ENCODE results near the gene BCL11A.

Gene BCL11A

GRCh38 chr2:60559880-60560279 lies 6.4 kb upstream of the BCL11A start:
- no peak for DNase-seq (ENCODE audit: low read depth, low spot score)

- DNase-seq (ENCODE audit: low read depth, low spot score) = no peak
These were observed 5.1 kb upstream of the BCL11A start for GRCh38 chr2:60558536-60558935.

GRCh38 chr2:60557486-60557864 lies 4.0 kb upstream of the BCL11A start:
- DNase-seq (ENCODE audit: low read depth, low spot score) = no peak

- DNase-seq (ENCODE audit: low read depth, low spot score) = peak; percentile 27
These were observed 3.4 kb upstream of the BCL11A start for GRCh38 chr2:60556576-60557485.

- no peak for DNase-seq (ENCODE audit: low read depth, low spot score)
These were observed 2.7 kb upstream of the BCL11A start for GRCh38 chr2:60556175-60556574.

- DNase-seq (ENCODE audit: low read depth, low spot score) = no peak
These were observed 2.3 kb upstream of the BCL11A start for GRCh38 chr2:60555783-60556139.

- peak; percentile 79 for DNase-seq (ENCODE audit: low read depth, low spot score)
These were observed 1.8 kb upstream of the BCL11A start for GRCh38 chr2:60555066-60555782.

GRCh38 chr2:60554646-60555065 lies 1.2 kb upstream of the BCL11A start:
- DNase-seq (ENCODE audit: low read depth, low spot score) = peak; percentile 67

- peak; percentile 76 for DNase-seq (ENCODE audit: low read depth, low spot score)
These were observed 706 bp upstream of the BCL11A start for GRCh38 chr2:60554074-60554645.

GRCh38 chr2:60552851-60553494 lies 481 bp downstream of the BCL11A start:
- peak; percentile 50 for DNase-seq (ENCODE audit: low read depth, low spot score)

- DNase-seq (ENCODE audit: low read depth, low spot score) = peak; percentile 72
These were observed 1.2 kb downstream of the BCL11A start for GRCh38 chr2:60552078-60552850.

- peak; percentile 67 for DNase-seq (ENCODE audit: low read depth, low spot score)
These were observed 2.0 kb downstream of the BCL11A start for GRCh38 chr2:60551240-60552077.

- DNase-seq (ENCODE audit: low read depth, low spot score) = no peak
These were observed 2.5 kb downstream of the BCL11A start for GRCh38 chr2:60550984-60551239.

GRCh38 chr2:60550178-60550983 lies 3.1 kb downstream of the BCL11A start:
- DNase-seq (ENCODE audit: low read depth, low spot score) = peak; percentile 96

GRCh38 chr2:60549928-60550177 lies 3.6 kb downstream of the BCL11A start:
- DNase-seq (ENCODE audit: low read depth, low spot score) = no peak

- DNase-seq (ENCODE audit: low read depth, low spot score) = peak; percentile 66
These were observed 4.1 kb downstream of the BCL11A start for GRCh38 chr2:60549238-60549927.

GRCh38 chr2:60548845-60549237 lies 4.6 kb downstream of the BCL11A start:
- no peak for DNase-seq (ENCODE audit: low read depth, low spot score)

- DNase-seq (ENCODE audit: low read depth, low spot score) = no peak
These were observed 5.1 kb downstream of the BCL11A start for GRCh38 chr2:60548311-60548710.

- DNase-seq (ENCODE audit: low read depth, low spot score) = no peak
These were observed 5.6 kb downstream of the BCL11A start for GRCh38 chr2:60547841-60548240.
